AG09319 (cell line): Measurements from ENCODE around the gene MPST.
A peak's percentile ranks its signal among the peaks of the same experiment; 100 is the strongest.

Experiments
- DNase-seq: peaks from one replicate; pipeline ENCODE4 v3.0.0-alpha.2; 2010; ENCODE audit warnings: low read depth; ENCODE audit errors: extremely low read depth
- CTCF ChIP-seq: IDR thresholded peaks from 2 replicates; pipeline ENCODE4 v1.5.1; 2011; ENCODE audit warnings: low read depth, mild to moderate bottlenecking, inconsistent platforms, low read length, moderate library complexity

MPST gene

DNA sequence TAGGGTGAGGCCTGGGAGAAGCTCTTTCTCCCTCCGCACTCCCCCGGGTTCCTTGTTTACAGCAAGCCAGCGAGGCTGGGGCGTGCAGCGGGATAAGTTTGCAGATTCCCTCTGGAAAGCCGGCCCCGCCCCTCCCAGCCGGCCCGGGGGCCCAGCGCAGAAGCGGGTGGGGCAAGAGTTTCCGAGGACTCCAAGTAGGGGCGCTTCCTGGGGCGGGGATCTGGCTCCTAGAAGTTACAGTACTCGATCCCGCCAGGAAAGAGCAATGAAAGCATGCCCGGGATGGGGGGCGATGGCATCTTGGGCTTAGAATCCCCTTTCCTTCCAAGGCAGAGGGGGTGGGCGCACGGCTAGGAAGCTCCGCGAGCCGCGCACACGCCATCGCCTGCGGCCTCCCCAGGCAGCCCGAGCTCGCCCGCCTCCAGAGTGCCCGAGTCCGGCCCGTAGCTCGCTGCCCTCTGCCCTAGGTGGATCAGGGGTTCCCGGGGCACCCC is 680 bp upstream of the MPST start:
- TF ChIP-seq CTCF: no peak
- no peak for DNase-seq

DNA sequence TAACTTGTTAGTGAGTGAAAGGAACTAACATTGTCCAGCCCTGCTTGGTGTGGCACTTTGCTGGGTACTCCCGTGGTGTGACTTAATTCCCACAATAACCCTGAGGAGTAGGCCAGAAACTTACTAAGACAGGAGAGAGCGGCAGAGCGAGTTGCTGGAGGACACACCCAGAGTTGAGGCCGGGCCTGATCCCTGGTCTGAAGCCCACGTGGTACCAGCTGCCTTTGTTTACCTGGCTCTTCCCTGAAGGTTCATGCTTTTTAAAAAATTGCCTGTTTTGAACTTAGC is 594 bp downstream of the MPST start:
- no peak for DNase-seq
- no peak for TF ChIP-seq CTCF

GRCh38 chr22:37021041-37021440 is 1.5 kb downstream of the MPST start:
- no peak for DNase-seq

GRCh38 chr22:37021710-37022482 is 2.4 kb downstream of the MPST start:
- TF ChIP-seq CTCF: peak; percentile 71
- no peak for DNase-seq

More at GRCh38 chr22:37021041-37021440, 1.5 kb downstream of the MPST start:
- no peak for TF ChIP-seq CTCF

DNA sequence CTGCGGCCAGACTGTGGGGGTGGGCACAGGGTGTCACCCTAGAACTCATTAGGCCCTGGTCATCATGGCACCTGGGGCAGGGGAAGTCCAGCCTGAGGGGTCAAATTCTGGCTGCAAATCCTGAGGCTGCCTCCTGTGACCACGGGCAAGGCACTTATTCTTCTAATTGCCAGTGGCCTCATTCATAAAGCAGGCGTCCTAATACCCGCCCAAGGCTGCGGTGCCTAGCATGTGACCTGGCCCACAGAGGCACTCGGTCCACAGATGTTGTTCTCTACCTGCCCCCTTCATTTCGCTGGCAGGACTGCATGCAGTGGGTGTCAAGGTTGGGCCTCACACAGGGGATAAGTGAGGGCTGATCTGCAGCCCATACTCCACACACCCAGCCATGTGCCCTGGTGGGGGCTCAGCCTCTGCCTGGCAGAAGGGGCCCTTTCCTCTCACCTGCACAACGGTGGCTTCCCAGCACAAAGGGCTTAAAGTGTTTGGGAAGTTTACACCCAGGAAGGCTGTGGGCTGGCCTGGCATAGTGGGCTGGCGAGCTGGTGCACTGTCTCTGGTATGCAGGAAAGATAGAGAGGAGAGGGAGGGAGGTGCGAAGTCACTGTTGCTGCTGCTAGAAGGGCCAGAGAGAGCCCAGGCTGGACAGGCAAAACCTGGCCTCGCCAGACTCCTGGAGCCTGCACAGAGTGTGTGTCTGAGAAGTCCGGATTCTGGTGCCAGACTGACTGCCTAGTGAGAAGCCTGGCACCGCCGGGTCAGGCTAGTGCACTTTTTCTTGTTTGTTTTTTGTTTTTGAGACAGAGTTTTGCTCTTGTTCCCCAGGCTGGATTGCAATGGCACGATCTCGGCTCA is 3.2 kb downstream of the MPST start:
- no peak for DNase-seq
- TF ChIP-seq CTCF: no peak

DNA sequence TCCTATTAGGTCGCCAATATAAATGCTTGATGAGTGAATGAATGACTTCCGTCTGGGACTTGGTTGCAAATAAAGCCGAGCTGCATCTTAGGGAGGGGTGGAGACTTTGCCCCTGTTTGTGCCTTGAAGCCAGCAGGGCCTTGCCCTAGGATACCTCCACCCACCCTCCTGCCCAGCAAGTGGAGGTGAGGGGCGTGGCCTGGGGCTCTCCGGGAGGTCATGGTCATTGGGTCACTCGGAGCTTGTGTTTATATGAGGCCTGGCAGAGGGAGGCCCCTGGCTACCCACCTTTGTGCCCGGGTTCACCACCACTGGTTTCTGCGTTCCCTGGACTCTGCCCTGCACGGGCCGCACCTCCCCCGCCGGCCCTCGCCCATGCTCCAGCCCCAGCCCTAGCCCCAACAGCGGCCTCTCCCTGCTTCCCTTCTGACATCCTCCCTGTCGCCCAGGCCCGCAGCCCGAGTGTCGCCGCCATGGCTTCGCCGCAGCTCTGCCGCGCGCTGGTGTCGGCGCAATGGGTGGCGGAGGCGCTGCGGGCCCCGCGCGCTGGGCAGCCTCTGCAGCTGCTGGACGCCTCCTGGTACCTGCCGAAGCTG is 4.3 kb downstream of the MPST start:
- TF ChIP-seq CTCF: no peak
- no peak for DNase-seq
